DND-41 (cell line): ENCODE measurements around the gene CUBN.

Source experiments
- ATAC-seq: fragments of 200-7000 bp; cut with Tn5 transposase; 3 replicates; pipeline ENCODE4 v1.9.1; 2021; ENCODE audit warnings: low read depth; ENCODE audit not compliant: insufficient read depth
- DNase-seq: peaks from one replicate; pipeline ENCODE4 v3.0.0-alpha.2; 2020
- H2AFZ ChIP-seq: 2 replicates; pipeline ENCODE4 v1.6.0; 2012; ENCODE audit warnings: low read depth, low read length
- H3K27ac ChIP-seq: 2 replicates; pipeline ENCODE4 v1.5.1; 2012; ENCODE audit warnings: low read length, inconsistent platforms
- H3K27me3 ChIP-seq: fragments of 200-600 bp; sonication (generic); 2 replicates; pipeline ENCODE4 v1.6.0; 2012; ENCODE audit warnings: low read length, mild to moderate bottlenecking, inconsistent platforms; ENCODE audit not compliant: insufficient read depth, poor library complexity
- H3K36me3 ChIP-seq: 2 replicates; pipeline ENCODE4 v1.5.1; 2012; ENCODE audit warnings: low read length, inconsistent platforms; ENCODE audit not compliant: insufficient read depth
- H3K4me1 ChIP-seq: 2 replicates; pipeline ENCODE4 v1.5.1; 2012; ENCODE audit warnings: mild to moderate bottlenecking, low read length; ENCODE audit not compliant: insufficient read depth
- H3K4me2 ChIP-seq: 2 replicates; pipeline ENCODE4 v1.6.0; 2012; ENCODE audit warnings: mild to moderate bottlenecking, moderate library complexity, low read length, inconsistent platforms; ENCODE audit not compliant: insufficient read depth
- H3K4me3 ChIP-seq, 2 experiments: fragments of 200-600 bp in 1 of 2; shearing (Covaris generic) in 1 of 2; 2 replicates each; pipeline ENCODE4 v1.5.1; 2012 to 2016; ENCODE audit warnings: inconsistent platforms in 2 of 2, low read length in 2 of 2, mild to moderate bottlenecking in 2 of 2, low read depth in 1 of 2, moderate library complexity in 1 of 2
- H3K79me2 ChIP-seq: 2 replicates; pipeline ENCODE4 v1.6.0; 2012; ENCODE audit warnings: low read length, inconsistent platforms; ENCODE audit not compliant: insufficient read depth
- H3K9ac ChIP-seq: 2 replicates; pipeline ENCODE4 v1.6.0; 2012; ENCODE audit warnings: low read depth, mild to moderate bottlenecking, inconsistent platforms, low read length, moderate library complexity
- H3K9me3 ChIP-seq: 2 replicates; pipeline ENCODE4 v1.5.1; 2012; ENCODE audit warnings: low read length, moderate library complexity, mild to moderate bottlenecking, inconsistent platforms; ENCODE audit not compliant: insufficient read depth, severe bottlenecking
- H4K20me1 ChIP-seq: 2 replicates; pipeline ENCODE4 v1.6.0; 2012; ENCODE audit warnings: low read length; ENCODE audit not compliant: insufficient read depth
- CTCF ChIP-seq: IDR thresholded peaks from 2 replicates; pipeline ENCODE4 v1.5.1; 2012; ENCODE audit warnings: borderline replicate concordance, low read length, moderate library complexity, mild to moderate bottlenecking; ENCODE audit not compliant: poor library complexity, severe bottlenecking; ENCODE audit errors: extremely low read depth
- EZH2 ChIP-seq: IDR thresholded peaks from 3 replicates; pipeline ENCODE4 v1.6.1; 2012; ENCODE audit warnings: borderline replicate concordance, low read depth, mild to moderate bottlenecking, moderate library complexity, low read length, inconsistent platforms; ENCODE audit not compliant: severe bottlenecking

The CUBN gene

GRCh38 chr10:16968416-16969041, 161.1 kb downstream of the CUBN start:
- Histone ChIP-seq H2AFZ (no peak overlapping the region), H3K27ac (no peak overlapping the region), H3K4me2 (no peak overlapping the region)

DNA sequence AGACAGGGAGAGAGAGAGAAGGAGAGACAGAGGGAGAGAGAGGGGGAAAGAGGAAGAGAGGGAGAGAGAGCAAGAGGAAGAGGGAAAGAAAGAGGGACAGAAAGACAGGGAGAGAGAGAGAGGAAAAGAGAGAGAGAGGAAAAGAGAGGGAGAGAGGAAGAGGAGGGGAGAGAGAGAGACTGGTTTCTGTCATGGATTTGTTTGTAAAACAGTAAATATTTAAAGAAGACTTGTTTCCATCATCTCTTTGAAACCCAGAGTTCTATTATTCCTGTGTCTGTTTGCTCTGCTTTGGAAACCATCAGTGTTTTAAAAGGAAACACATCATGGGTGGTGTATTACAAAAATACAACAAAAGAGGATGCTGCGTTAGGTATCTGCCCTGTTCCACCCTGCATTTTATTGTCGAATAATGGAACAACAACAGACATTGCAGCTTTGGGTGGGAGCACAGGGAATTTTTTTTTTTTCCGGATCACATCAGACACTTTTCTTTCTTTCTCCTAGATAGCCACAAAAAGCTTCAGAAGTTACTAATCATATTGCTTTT, 161.7 kb downstream of the CUBN start:
- ATAC-seq (no peak), DNase-seq (no peak)
- Histone ChIP-seq H2AFZ (0 out of 2 replicates have a peak overlapping the region, but pooled peaks have one; percentile 8), H3K4me1 (no peaks in the 10 kb centered on the region), H3K9me3 (no peaks in the 10 kb centered on the region), H3K4me2 (no peak overlapping the region), H3K4me3 (no peak overlapping the region), H3K27me3 (no peaks in the 10 kb centered on the region), H4K20me1 (no peaks in the 10 kb centered on the region), H3K27ac (no peak overlapping the region), H3K36me3 (no peaks in the 10 kb centered on the region), H3K9ac (no peak overlapping the region), H3K79me2 (no peaks in the 10 kb centered on the region)
- TF ChIP-seq CTCF (no peak), EZH2 (no peak)

More at GRCh38 chr10:16968416-16969041, 161.1 kb downstream of the CUBN start:
- Histone ChIP-seq H3K79me2 (no peaks in the 10 kb centered on the region), H3K4me1 (no peaks in the 10 kb centered on the region), H3K27me3 (no peaks in the 10 kb centered on the region), H3K9me3 (no peaks in the 10 kb centered on the region), H3K36me3 (no peaks in the 10 kb centered on the region), H4K20me1 (no peaks in the 10 kb centered on the region), H3K4me3 (no peak overlapping the region), H3K9ac (no peak overlapping the region)
- TF ChIP-seq CTCF: no peak
- DNase-seq: no peak
- ATAC-seq: no peak

- H2AFZ ChIP-seq: 0 out of 2 replicates have a peak overlapping the region, but pooled peaks have one; percentile 8
- H3K36me3 ChIP-seq: no peaks in the 10 kb centered on the region
- H3K9me3 ChIP-seq: no peaks in the 10 kb centered on the region
- no peak overlapping the region for H3K27ac ChIP-seq
- H3K4me3 ChIP-seq: no peak overlapping the region
- ATAC-seq (no peak), DNase-seq (no peak)
- H3K79me2 ChIP-seq: no peaks in the 10 kb centered on the region
- no peak overlapping the region for H3K4me2 ChIP-seq
- no peaks in the 10 kb centered on the region for H3K27me3 ChIP-seq
- TF ChIP-seq EZH2 (no peak), CTCF (no peak)
- H4K20me1 ChIP-seq: no peaks in the 10 kb centered on the region
- H3K9ac ChIP-seq: no peak overlapping the region
- H3K4me1 ChIP-seq: no peaks in the 10 kb centered on the region
Measured at GRCh38 chr10:16966991-16967865, 162.4 kb downstream of the CUBN start.
